GM21423 (cell line): ENCODE measurements around the gene PIGU.

Source experiments
- ATAC-seq: cut with Tn5 transposase; IDR thresholded peaks from one replicate; pipeline ENCODE4 v1.9.1; 2021; ENCODE audit warnings: mild to moderate bottlenecking, moderate library complexity; ENCODE audit not compliant: unreplicated experiment

Gene PIGU

DNA sequence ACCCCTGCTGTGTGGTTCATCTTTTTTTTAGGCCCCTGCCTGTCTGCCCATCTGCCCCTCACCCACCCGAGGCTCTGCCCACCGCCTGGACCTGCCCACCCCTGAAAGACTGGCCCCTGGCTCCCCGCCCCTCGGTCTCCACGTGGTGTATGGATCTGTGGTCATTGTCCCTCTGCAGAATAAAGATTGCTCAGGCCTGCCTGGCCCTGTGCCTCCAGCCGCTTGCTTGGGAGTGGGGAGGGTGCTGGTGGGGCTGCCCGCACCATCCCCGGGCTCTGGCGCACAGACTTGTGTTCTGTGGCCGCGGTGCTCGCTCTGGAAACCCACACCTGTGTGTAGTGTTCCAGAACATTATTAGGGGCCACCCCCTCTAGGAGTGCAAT, 116.8 kb downstream of the PIGU start:
- ATAC-seq = no peak

DNA sequence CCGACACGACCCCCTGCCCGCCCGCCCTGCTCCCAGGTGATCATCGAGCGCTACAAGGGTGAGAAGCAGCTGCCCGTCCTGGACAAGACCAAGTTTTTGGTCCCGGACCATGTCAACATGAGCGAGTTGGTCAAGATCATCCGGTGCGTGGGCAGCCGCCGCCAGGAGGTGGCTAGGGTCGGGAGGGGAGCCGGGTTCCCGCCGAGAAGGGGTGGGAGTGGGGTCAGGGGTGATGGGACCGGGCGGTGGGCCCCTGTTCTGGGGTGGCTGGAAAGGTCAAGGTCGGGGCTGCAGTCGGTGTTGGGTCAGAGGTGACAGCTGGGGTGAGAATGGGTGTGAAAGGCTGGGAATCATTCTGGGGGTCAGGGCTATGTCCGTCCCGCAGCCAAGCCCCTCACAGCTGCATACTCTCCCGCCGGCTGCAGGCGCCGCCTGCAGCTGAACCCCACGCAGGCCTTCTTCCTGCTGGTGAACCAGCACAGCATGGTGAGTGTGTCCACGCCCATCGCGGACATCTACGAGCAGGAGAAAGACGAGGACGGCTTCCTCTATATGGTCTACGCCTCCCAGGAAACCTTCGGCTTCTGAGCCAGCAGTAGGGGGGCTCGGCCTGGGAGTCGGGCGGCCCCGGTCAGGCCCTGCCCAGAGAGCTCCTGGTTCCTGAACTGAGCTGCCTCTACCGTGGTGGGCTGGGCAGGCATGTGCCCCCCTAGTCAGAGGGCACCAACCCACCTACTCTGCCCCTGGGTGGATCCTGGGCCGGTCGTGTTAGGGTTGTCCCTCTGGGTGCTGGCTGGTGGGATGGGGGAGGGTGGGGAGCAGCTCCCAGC, 117.4 kb downstream of the PIGU start:
- ATAC-seq = no peak

DNA sequence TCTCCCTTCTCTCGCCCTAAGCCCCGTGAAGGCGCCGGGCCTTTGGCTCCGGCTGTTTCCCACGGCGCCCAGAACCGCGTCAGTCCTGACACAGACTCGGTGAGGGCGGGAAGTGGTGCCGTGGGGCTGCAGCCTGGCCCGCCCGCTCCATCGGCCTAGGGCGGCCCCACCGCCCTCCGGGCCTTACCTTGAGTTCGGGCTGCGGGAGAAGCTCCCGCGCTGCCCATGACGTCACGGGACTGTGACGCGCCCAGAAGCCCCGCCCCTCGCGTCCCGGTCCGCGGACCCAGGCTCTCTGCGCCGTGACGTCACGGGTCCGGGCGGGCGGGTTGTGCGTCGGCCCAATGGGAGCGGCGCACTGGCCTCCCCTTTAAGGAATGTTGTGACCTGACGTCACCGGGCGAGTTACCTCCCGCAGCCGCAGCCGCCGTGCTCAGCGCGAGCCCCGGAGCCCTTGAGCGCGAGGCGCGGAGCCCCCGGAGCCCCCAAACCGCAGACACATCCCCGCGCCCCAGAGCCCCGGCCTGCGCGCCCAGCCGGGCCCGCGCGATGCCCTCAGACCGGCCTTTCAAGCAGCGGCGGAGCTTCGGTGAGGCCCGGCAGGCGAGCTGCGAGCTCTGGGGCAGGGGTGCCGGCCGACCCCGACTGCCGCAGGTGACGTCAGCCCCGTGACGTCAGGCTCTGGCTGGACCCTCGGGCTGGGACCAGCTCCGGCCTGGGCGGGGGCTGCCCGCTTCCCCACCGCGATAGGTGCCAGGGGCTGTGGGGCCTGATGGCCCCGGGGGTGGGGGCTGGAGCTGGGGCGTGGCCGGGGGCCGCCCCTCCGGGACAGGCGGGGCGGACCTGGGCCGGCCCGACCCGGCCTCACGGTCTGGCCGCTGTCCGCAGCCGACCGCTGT, 118.3 kb downstream of the PIGU start, which contains the start of gene MAP1LC3A:
Gene MAP1LC3A, plus strand, starts transcription at position 399 of the 899 bp plus-strand sequence. Its CDS starts 151 bp downstream, at position 550.
- peak; percentile 67 for ATAC-seq

DNA sequence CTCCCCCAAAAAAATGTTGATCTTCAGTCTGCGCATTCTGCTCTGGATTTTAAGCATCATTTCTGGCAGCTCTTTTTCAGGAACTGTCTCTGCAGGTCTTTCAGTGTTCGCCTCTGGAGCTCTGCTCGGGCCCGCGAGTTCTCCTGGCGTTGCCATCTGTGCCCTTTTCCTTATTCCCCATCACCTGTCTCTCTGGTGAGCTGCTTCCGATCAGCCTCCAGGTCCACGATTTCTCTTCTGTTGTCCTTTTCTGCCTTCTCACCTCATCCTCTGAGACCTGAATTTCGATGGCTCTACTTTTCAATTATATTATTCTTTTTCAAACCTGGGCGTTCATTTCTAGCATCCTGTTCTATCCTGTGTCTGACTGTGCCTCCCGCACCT, 119.0 kb downstream of the PIGU start:
- no peak for ATAC-seq

DNA sequence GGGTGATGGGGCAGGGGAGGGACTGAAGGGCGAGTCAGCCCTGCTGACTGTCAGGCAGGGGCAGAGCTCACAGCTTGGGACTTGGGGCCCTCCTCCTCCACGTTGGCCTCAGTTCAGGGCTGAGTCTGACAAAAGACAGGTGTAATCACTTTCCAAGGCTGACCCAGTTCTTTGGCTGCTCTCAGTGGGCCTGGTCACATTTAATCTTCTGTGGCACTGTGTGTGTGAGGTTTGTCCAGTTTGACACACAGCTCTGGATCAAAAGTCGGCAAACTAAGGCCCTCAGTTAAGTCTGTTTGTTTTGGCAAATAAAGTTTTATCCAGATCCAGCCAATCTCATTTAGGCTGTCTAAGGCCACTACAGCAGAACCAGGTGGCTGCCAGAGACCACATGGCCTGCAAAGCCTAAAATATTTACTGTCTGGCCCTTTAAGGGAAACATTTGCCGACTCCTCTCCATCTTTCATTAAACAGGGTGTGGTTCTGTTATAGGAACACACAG, 123.5 kb downstream of the PIGU start:
- ATAC-seq = no peak

DNA sequence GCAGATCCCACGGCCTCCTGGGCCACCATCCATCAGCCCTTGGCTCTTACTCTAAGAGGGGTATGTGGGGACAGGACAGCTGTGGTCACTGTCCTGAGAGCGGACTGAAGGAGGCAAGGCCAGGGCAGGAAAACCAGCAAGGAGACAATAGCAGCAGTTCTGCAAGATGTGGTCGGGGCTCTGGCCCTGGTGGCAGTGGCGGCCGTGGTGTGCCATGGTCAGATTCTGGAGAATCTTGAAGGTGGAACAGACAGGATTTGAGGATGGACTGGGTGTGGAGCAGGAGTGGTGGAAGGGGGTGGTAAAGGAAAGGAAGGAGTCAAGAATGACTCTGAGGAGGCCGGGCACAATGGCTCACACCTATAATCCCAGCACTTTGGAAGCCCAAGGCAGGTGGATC, 124.3 kb downstream of the PIGU start:
- no peak for ATAC-seq

DNA sequence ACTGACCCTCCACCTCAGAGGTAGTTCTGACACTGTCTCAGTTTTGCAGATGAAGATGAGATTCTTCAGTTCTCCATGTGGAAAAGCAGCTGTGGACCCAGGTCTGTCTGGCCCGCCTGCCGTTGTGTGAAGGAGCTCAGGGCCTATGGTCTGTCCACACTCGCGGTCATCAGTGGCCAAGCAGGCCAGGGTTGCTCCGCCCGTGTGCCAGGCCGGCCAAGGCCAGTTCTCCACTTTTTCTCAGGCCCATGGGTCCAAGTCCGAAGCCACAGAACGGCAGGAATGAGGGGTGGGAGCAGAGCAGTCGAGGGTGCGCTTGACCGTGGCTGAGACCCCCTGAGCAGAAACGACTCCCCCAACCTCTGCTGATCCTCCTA, 127.0 kb downstream of the PIGU start:
- no peak for ATAC-seq

DNA sequence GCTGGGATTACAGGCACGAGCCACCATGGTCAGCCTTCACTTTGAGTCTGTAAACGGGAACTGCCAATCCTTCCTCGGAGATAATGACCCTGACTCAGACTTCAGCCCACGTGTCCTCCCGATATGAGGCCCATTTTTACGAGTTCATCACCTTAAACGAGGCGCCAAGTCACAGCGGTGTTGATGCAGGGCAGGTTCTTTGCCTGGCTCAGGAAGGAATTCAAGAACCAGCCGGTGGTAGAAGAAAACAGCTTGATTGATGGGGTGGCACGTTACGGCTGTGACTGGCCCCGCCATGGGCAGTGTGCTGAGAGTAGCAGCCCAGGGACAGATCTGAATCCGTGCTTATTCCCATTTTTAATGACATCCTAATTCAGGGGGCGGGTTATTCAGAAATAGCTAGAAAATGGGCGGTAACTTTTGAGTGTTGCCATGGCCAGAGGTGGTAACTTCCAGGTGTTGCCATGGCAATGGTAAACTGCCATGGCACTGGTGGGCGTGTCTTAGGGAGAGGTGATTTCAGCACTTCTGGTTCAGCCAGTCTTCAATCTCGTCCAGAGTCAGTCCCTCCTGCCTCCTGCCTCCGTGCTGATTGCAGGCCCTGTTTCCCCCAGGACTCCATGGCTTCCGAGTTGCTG, 127.5 kb downstream of the PIGU start:
- ATAC-seq = no peak

DNA sequence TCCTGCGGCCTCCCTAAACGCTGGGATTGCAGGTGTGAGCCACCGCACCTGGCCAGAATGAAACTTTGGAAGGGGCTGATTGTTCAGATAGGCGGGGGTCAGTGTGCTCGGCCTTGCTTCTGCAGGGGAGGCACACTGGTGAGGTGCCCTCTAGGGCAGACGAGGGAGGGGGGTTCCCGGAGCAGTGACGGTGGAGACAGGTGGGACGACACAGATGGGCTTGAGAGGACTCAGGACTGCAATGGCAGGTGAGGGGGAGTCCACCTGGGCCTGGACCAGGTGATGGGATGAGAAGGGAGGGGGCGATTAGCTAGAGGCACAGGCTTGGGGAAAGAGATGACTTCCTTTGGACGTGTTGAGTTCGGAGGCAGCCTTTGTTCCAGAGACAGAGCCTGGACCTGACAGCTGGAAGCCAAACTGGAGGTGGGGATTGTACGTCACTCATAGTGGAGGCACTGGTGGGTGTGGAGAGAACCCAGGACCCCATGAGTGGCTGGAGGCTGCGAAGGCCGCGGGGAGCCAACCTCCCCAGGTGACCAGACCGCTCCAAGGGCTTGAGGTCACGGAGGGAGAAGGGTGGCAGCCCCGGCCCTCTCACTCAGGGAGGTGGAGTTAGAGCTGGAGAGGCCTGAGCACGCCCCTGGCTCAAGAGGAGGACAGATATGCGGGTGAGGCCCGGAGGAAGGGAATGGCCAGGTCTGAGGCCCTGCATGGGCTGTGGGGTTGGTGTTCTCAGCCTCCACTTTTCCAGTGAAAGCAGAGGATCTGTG, 128.9 kb downstream of the PIGU start:
- ATAC-seq = no peak

DNA sequence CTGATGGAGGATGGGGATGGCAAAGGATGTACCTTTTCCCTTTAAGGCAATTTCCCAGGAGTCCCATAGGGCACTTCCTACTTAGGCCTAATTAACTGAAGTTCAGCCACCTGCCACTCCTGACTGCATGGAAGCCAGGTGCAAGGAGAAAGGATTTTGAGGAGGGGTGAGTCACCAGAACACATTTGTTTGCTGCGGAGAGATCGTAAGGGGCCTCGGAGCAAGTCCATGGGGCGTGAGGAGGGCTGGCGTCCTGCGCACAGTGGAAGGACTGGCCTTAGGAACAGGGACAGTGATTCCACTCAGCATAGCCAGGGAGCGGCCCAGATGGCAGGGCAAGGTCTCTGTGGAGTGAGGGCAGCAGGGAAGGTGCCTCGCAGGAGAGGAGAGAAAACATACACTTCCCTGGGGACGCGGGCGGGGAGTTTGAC, 130.1 kb downstream of the PIGU start:
- ATAC-seq = no peak

DNA sequence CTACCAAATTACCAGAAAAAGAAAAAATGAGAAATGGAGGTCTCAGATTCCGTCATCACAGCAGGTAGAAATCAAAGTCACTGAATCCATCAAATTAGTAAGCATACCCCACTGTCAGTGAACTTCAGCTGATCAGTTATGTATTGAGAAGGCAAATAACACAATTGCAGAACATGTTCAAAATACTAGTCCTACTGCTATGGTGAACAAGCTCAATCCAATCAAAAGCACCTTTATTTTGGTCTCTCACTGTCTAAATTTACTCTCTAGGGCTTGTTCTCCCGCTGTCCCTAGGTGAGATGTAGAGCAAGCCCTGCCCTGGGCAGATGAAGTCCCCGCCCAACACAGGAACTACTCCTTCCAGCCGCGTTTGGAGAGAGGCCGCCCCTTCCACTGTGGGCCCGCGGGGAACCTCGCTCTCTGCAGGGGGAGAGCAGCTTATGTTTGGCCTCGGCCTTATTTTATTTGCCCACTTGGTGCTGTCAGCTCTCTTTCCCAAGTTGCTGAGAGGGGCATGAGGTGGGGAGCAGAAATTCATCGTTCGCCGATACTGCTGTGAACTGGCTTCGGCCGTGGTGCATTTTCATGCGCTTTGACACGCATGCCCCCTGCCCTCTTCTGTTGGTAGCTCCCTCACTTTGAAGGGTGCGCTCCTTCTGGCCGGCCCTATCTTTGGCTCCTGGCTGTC, 132.6 kb downstream of the PIGU start:
- ATAC-seq = no peak

DNA sequence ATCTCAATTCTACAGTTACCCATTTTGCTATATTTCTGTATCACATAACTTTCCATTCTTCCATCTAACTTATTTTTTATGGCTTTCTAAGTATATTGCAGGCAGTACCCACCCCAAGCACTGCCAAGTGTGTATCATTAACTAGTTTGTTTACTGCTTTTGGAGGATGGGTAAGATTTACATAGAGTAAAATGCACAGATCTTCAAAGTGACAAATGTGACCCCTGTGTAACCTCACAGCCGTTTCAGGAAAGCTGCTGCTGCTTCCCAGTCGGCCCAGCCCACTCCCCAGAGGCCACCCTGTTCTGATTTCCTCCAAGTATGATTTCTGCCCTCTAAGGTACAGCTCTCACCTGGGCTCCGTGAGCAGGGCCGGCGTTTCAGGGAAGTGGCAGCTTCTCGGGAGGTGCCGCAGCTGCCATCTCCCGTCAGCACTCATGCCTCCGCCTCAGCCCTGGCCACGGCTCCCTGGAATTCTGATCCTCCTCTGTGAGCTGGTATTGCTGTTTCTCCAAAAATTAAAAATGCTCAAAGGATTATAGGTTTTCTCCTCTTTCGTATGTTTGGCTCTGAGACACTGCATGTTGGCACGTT, 133.3 kb downstream of the PIGU start:
- ATAC-seq = no peak

DNA sequence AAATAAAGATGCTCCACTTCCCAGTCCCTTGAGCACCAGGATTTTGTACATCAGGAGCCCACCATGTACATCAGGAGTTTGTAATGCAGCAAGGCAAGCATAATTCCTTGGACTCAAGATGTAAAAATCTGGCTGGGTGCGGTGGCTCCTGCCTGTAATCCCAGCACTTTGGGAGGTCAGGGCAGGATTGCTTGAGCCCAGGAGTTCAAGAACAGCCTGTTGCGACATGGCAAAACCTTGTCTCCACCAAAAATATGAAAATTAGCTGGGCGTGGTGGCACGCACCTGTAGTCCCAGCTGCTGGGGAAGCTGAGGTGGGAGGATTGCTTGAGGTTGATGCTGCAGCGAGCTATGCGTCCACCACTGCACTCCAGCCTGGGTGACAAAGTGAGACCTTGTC, 134.5 kb downstream of the PIGU start:
- ATAC-seq = no peak

DNA sequence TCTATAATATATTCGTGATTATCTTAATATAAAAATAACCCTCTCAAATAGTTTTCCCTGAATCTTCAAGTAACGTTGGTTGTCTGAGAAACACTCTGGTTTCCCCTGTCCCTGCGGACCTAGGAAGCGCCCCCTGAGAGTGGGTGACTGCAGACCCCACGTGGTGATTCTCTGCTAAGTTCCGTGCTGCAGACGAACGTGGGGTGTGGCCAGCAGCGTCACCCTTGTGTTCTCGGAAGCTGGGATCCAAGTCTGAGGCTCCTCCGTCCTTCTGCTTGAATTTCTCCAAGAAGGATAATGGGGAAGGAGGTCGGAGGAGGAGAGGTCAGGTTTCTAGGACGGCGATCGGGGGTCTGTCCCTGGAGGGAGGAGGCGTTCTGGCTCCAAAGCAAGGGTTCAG, 135.0 kb downstream of the PIGU start:
- no peak for ATAC-seq

DNA sequence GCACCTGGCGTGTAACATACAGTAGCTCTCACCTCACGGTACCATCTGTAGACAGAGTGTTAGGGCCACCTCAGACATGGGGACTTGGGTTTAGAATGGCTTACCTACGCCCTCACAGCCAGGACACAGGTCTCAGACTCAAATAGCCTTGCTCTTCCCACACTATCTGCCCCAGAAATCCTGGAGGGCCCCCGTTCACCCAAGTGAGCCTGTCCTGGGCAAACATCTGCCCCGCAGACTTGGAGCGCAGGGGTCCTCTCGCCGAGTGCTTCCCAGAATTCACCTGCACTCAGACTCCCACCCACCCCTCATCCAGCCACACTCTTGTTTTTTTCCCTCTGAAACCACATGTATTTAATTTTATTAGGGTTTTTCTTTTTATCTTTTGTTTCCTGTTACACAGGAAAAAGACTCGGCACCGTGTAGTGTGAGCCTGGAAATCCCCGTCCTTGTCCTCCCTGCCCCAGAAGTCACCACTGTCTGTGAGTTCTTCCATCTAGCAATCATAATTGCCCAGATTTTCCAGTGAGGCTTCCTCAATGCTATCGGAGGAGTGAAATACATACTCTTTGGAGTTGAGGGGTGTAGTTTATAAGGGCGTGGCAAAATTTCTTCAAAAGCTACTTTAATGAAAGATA, 135.5 kb downstream of the PIGU start:
- ATAC-seq = no peak

DNA sequence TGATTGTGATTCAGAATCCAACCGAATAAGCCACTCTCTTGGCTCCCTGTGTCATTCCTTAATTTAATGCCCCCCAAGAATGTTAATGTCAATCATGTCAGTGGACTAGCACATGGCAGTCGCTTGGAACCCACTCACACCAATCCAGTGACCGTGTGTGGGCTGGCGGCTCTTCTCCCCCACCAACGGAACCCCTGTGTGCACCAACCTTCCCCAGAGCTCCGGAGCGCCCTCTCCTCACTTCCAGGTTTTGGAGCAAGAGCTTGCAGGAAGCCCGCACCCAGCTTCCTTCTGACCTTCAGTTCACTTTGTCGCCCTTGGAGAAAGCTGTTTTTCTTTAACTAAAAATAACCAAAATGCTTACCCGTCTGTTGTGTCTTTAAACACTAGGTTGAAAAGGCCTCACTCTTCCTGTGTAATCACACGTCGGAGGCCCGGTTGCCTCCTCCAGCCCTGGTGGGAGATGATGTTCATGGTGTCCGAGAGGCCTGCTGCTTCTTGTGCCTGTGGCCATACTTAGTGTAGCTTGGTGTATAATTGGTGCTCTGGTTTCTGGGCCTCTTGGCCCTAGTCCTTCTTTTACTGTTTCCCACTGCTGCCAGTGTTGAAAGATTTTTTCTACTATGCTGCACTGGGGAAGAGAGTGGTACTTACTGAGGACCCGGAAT, 136.2 kb downstream of the PIGU start:
- ATAC-seq = no peak

DNA sequence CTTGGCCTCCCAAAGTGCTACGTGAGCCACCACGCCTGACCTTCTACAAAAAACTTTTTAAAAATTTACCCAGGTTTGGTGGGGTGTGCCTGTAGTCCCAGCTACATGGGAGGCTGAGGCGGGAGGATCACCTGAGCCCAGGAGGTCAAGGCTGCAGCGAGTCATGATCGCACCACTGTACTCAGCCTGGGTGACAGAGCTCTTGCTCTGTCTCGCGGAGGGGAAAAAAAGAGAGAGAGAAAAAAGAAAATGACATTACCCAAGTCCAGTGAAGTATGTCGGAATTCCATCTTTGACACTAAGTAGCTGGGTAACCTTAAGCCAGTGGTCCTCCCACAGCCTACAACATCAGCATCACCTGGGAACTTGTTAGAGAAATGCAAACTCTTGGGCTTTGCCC, 137.1 kb downstream of the PIGU start:
- no peak for ATAC-seq

DNA sequence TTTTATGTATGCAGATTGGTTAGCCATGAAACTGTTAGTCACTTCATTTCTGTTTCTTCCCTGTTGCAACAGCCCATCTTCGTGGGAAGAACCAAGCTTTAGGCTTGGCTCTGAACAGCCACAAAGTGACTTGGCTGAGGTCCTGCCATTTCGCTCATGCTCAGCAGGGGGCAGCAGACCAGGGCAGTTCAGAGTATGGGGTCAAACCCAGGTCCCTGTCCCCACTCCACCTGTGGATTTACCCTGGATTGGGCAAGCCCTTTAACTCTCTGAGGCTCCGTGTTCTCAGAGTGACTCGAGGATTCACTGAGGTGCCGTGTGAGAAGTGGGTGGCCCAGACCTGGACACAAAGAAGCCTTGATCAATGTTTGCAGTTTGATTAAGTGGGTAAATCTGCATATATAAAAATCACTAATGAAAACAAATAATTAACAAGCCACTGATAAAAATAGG, 138.2 kb downstream of the PIGU start:
- ATAC-seq = no peak
